ENCODE measurements around the gene MPV17. TPM values are rescaled to one million over a fixed set of nuclear protein-coding genes. Genes with fewer than 3 reads are reported as not detected.

The MPV17 gene
- total and polyA plus RNA-seq, 2 of the 13 experiments (the other 11 are each of a cell fraction or from before 2014, with no cell fraction given): 48.9 to 129 TPM

DNA sequence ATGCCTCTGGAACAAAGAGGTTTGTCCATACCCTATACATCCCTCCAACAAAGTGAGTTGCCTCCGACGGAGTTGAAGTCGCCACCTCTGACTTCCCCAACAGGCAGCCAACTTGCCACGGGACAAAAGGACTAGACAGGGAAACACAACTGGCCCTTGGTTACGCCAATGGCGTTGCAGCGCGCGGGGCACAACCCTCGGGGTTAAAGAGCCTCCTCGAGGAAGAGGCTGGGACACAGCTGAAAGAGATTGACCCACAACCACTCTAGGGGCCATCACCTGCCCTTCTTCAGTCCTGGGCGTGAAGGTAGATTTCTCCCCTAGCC lies 33.1 kb upstream of the MPV17 start (continued):
- TF ChIP-seq PRMT3 (CRISPR knock-in tag; IDR thresholded peaks at IDR 0.05; ENCODE audit: borderline replicate concordance, low read depth): 0 out of 2 replicates have a peak, but pooled peaks have one; percentile 17
- no peak; the same call in 1 of the 2 replicates for TF ChIP-seq ZNF160 (CRISPR knock-in tag; IDR thresholded peaks at IDR 0.05)
- TF ChIP-seq, protein P1, sequence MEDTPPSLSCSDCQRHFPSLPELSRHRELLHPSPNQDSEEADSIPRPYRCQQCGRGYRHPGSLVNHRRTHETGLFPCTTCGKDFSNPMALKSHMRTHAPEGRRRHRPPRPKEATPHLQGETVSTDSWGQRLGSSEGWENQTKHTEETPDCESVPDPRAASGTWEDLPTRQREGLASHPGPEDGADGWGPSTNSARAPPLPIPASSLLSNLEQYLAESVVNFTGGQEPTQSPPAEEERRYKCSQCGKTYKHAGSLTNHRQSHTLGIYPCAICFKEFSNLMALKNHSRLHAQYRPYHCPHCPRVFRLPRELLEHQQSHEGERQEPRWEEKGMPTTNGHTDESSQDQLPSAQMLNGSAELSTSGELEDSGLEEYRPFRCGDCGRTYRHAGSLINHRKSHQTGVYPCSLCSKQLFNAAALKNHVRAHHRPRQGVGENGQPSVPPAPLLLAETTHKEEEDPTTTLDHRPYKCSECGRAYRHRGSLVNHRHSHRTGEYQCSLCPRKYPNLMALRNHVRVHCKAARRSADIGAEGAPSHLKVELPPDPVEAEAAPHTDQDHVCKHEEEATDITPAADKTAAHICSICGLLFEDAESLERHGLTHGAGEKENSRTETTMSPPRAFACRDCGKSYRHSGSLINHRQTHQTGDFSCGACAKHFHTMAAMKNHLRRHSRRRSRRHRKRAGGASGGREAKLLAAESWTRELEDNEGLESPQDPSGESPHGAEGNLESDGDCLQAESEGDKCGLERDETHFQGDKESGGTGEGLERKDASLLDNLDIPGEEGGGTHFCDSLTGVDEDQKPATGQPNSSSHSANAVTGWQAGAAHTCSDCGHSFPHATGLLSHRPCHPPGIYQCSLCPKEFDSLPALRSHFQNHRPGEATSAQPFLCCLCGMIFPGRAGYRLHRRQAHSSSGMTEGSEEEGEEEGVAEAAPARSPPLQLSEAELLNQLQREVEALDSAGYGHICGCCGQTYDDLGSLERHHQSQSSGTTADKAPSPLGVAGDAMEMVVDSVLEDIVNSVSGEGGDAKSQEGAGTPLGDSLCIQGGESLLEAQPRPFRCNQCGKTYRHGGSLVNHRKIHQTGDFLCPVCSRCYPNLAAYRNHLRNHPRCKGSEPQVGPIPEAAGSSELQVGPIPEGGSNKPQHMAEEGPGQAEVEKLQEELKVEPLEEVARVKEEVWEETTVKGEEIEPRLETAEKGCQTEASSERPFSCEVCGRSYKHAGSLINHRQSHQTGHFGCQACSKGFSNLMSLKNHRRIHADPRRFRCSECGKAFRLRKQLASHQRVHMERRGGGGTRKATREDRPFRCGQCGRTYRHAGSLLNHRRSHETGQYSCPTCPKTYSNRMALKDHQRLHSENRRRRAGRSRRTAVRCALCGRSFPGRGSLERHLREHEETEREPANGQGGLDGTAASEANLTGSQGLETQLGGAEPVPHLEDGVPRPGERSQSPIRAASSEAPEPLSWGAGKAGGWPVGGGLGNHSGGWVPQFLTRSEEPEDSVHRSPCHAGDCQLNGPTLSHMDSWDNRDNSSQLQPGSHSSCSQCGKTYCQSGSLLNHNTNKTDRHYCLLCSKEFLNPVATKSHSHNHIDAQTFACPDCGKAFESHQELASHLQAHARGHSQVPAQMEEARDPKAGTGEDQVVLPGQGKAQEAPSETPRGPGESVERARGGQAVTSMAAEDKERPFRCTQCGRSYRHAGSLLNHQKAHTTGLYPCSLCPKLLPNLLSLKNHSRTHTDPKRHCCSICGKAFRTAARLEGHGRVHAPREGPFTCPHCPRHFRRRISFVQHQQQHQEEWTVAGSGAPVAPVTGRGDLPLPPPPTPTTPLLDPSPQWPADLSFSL (CRISPR knock-in tag; IDR thresholded peaks at IDR 0.05): peak; percentile 32; the same call in 1 of the 2 replicates
- TF ChIP-seq TBX3 (IDR thresholded peaks at IDR 0.05; ENCODE audit: borderline replicate concordance): no peak
- TF ChIP-seq FOXK1 (CRISPR knock-in tag; IDR thresholded peaks at IDR 0.05; ENCODE audit: borderline replicate concordance, low read depth): no peak
- TF ChIP-seq, protein P2, sequence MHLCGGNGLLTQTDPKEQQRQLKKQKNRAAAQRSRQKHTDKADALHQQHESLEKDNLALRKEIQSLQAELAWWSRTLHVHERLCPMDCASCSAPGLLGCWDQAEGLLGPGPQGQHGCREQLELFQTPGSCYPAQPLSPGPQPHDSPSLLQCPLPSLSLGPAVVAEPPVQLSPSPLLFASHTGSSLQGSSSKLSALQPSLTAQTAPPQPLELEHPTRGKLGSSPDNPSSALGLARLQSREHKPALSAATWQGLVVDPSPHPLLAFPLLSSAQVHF (CRISPR knock-in tag; IDR thresholded peaks at IDR 0.05): peak; percentile 83; the same call in 1 of the 2 replicates
- peak; percentile 26 for TF ChIP-seq PHF5A (CRISPR knock-in tag; IDR thresholded peaks at IDR 0.05; ENCODE audit: low read depth, unreplicated experiment)
- TF ChIP-seq U2AF1 (optimal IDR thresholded peaks at IDR 0.05; ENCODE audit: low read depth, low read length): no peak
- peak in 1 of 2 experiments; percentile 90; a peak in 3 of 4 replicates for TF ChIP-seq POLR2A (IDR thresholded peaks at IDR 0.05; ENCODE audit: insufficient read depth in 1 of 2, low read depth in 2 of 2, low read length in 2 of 2)
- 0 out of 2 replicates have a peak, but pooled peaks have one; percentile 39 for TF ChIP-seq SNAI1 (CRISPR knock-in tag; IDR thresholded peaks at IDR 0.05; ENCODE audit: borderline replicate concordance)
- TF ChIP-seq, protein P3, sequence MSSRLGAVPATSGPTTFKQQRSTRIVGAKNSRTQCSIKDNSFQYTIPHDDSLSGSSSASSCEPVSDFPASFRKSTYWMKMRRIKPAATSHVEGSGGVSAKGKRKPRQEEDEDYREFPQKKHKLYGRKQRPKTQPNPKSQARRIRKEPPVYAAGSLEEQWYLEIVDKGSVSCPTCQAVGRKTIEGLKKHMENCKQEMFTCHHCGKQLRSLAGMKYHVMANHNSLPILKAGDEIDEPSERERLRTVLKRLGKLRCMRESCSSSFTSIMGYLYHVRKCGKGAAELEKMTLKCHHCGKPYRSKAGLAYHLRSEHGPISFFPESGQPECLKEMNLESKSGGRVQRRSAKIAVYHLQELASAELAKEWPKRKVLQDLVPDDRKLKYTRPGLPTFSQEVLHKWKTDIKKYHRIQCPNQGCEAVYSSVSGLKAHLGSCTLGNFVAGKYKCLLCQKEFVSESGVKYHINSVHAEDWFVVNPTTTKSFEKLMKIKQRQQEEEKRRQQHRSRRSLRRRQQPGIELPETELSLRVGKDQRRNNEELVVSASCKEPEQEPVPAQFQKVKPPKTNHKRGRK (CRISPR knock-in tag; IDR thresholded peaks at IDR 0.05): no peak
- TF ChIP-seq, protein P4, sequence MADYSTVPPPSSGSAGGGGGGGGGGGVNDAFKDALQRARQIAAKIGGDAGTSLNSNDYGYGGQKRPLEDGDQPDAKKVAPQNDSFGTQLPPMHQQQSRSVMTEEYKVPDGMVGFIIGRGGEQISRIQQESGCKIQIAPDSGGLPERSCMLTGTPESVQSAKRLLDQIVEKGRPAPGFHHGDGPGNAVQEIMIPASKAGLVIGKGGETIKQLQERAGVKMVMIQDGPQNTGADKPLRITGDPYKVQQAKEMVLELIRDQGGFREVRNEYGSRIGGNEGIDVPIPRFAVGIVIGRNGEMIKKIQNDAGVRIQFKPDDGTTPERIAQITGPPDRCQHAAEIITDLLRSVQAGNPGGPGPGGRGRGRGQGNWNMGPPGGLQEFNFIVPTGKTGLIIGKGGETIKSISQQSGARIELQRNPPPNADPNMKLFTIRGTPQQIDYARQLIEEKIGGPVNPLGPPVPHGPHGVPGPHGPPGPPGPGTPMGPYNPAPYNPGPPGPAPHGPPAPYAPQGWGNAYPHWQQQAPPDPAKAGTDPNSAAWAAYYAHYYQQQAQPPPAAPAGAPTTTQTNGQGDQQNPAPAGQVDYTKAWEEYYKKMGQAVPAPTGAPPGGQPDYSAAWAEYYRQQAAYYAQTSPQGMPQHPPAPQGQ (CRISPR knock-in tag; IDR thresholded peaks at IDR 0.05; ENCODE audit: borderline replicate concordance): no peak
- no peak for TF ChIP-seq BRCA1 (CRISPR knock-in tag; IDR thresholded peaks at IDR 0.05)
- TF ChIP-seq ZNF329 (CRISPR knock-in tag; IDR thresholded peaks at IDR 0.05; ENCODE audit: low read depth): no peak
- TF ChIP-seq, protein P5, sequence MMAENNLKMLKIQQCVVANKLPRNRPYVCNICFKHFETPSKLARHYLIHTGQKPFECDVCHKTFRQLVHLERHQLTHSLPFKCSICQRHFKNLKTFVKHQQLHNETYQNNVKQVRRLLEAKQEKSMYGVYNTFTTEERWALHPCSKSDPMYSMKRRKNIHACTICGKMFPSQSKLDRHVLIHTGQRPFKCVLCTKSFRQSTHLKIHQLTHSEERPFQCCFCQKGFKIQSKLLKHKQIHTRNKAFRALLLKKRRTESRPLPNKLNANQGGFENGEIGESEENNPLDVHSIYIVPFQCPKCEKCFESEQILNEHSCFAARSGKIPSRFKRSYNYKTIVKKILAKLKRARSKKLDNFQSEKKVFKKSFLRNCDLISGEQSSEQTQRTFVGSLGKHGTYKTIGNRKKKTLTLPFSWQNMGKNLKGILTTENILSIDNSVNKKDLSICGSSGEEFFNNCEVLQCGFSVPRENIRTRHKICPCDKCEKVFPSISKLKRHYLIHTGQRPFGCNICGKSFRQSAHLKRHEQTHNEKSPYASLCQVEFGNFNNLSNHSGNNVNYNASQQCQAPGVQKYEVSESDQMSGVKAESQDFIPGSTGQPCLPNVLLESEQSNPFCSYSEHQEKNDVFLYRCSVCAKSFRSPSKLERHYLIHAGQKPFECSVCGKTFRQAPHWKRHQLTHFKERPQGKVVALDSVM (CRISPR knock-in tag; IDR thresholded peaks at IDR 0.05): peak; percentile 63; the same call in 1 of the 2 replicates

Measured in HepG2 (cell line).